ENCODE measurements around the gene C19orf85.

DNA sequence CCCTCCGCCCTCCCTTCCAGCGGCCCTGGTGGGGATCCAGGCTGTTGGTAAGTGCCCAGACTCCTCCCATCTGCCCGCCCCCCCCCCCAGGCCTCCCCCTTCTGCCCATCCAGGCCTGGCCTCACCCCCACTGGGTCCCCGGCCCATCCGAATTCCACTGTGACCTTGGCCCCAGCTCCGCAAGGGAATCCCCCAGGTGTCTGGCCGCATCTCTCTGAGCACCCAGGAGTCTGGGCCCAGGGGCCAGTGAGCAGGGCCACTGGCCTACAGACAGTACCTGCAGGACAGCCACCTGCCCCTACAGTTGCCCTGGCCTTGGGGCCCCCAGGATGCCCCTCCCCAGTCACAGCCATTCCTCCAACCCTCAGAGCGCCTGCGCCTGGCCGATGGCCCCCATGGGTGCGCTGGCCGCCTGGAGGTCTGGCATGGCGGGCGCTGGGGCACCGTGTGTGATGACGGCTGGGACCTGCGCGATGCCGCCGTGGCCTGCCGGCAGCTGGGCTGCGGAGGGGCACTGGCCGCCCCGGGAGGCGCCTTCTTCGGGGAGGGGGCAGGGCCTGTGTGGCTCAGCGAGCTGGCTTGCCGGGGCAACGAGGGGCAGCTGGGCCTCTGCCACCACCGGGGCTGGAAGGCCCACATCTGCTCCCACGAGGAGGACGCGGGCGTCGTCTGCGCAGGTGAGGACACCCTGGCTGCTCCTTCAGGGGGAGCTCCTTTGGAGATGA, 24.6 kb upstream of the C19orf85 start:
- TF ChIP-seq, protein P1, sequence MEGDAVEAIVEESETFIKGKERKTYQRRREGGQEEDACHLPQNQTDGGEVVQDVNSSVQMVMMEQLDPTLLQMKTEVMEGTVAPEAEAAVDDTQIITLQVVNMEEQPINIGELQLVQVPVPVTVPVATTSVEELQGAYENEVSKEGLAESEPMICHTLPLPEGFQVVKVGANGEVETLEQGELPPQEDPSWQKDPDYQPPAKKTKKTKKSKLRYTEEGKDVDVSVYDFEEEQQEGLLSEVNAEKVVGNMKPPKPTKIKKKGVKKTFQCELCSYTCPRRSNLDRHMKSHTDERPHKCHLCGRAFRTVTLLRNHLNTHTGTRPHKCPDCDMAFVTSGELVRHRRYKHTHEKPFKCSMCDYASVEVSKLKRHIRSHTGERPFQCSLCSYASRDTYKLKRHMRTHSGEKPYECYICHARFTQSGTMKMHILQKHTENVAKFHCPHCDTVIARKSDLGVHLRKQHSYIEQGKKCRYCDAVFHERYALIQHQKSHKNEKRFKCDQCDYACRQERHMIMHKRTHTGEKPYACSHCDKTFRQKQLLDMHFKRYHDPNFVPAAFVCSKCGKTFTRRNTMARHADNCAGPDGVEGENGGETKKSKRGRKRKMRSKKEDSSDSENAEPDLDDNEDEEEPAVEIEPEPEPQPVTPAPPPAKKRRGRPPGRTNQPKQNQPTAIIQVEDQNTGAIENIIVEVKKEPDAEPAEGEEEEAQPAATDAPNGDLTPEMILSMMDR (IDR thresholded peaks at IDR 0.05), result no peak
- TF ChIP-seq POLR2AphosphoS5 (IDR thresholded peaks at IDR 0.05; ENCODE audit: low read depth, low read length) (no peak), SIN3A (IDR thresholded peaks at IDR 0.05; ENCODE audit: borderline replicate concordance, insufficient read depth, low read depth, low read length) (no peak)
- TF ChIP-seq, protein P2, sequence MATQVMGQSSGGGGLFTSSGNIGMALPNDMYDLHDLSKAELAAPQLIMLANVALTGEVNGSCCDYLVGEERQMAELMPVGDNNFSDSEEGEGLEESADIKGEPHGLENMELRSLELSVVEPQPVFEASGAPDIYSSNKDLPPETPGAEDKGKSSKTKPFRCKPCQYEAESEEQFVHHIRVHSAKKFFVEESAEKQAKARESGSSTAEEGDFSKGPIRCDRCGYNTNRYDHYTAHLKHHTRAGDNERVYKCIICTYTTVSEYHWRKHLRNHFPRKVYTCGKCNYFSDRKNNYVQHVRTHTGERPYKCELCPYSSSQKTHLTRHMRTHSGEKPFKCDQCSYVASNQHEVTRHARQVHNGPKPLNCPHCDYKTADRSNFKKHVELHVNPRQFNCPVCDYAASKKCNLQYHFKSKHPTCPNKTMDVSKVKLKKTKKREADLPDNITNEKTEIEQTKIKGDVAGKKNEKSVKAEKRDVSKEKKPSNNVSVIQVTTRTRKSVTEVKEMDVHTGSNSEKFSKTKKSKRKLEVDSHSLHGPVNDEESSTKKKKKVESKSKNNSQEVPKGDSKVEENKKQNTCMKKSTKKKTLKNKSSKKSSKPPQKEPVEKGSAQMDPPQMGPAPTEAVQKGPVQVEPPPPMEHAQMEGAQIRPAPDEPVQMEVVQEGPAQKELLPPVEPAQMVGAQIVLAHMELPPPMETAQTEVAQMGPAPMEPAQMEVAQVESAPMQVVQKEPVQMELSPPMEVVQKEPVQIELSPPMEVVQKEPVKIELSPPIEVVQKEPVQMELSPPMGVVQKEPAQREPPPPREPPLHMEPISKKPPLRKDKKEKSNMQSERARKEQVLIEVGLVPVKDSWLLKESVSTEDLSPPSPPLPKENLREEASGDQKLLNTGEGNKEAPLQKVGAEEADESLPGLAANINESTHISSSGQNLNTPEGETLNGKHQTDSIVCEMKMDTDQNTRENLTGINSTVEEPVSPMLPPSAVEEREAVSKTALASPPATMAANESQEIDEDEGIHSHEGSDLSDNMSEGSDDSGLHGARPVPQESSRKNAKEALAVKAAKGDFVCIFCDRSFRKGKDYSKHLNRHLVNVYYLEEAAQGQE (IDR thresholded peaks at IDR 0.05; ENCODE audit: insufficient read depth in 1 of 2, low read depth in 2 of 2, low read length in 1 of 2), result no peak
